Dermis blood vessel endothelial cell (primary cell): ENCODE measurements around the gene UNC50. TPM values are rescaled to one million over a fixed set of nuclear protein-coding genes. Genes with fewer than 3 reads are reported as not detected.

Experiments used
- DNase-seq: peaks from one replicate; pipeline ENCODE4 v3.0.0; 2010
- total RNA-seq: library from RNA; depleted of rRNA; stranded (reverse); fragments of >200 nt; gene quantifications from 2 replicates; pipeline ENCODE4 v1.2.3, GENCODE V29; 2014

The UNC50 gene, protein sequence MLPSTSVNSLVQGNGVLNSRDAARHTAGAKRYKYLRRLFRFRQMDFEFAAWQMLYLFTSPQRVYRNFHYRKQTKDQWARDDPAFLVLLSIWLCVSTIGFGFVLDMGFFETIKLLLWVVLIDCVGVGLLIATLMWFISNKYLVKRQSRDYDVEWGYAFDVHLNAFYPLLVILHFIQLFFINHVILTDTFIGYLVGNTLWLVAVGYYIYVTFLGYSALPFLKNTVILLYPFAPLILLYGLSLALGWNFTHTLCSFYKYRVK
- 48.2 and 58.0 TPM in 2 replicates for total RNA-seq

DNA sequence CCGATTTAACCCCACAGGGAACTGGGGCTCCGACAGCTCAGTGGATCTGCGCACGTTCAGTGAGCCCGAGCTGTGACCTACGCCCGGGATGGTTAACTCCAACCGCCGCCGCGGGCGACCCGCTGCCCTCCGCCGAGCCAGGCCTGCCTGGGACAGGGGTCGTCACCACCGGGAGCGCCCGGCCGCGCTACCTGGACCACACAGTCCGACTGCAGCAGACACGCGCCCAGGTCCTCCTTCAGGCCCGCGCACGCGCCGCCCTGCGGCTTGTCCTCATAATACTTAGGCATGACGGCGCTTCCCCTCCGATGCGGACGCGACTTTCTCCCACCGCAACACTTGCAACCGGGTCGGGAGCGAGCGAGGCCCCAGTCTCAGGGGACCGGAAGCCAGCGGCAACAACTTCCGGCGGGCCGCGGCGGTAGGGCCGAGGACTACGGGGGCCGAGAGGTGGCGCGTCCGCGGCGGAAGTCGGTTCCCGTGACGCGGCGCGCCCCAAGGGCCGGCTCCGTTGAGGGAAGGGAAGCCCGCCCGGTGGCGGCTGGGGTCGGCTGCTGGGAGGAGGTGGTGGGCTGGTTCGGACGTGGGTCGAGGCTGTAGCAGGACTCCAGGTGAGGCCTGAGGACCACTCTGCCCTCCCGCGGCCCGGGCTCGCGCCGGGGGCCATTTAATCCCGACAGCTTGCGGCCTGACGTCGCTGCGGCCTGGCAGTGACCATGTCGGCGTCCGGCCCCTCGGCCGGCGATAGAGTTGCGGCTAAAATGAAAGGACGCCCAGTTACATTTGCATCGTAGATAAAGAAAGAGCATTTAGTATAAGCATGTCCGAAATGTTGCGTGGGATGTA lies at the start of gene UNC50, which contains the start of gene COA5:
TSS of gene UNC50 (plus strand) at position 474 of the 846 bp plus-strand sequence. CDS start 1,171 bp downstream, outside the sequence.
TSS of gene COA5 (minus strand) at position 397 of the 846 bp plus-strand sequence. CDS start at position 290, 107 bp downstream.
- DNase-seq = peak; percentile 96

DNA sequence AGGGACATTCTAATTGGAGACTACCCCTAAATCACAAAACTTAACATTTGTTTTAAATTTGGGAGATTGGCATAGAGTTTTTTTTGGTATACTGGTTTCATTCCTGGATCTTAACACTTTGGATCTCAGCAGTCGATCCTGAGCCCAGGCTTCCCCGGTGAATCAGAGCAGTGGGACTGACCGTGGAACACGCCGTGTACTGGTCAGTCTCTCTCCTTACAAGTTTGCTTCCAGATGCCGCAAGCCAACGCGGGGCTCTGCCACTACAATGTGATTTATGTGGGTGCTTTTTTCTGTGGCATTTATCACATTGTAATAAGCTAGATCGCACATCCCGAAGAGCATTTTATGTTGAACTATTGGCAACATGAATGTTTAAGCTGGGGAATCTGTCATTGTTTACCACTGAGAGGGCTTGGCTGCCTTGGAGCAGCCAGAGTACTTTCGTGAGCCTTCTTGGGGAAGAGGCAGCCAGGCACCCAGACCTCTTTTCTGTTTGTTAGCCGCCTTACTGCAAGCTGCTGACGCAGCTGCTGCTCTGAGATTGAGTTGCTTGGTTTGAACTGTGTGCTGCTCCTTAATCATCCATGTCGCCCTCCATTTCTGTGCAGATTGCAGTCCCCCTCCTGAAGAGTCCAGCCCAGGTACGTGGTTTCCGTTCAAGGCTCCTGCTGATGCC lies 49.4 kb upstream of the UNC50 start:
- no peak for DNase-seq

DNA sequence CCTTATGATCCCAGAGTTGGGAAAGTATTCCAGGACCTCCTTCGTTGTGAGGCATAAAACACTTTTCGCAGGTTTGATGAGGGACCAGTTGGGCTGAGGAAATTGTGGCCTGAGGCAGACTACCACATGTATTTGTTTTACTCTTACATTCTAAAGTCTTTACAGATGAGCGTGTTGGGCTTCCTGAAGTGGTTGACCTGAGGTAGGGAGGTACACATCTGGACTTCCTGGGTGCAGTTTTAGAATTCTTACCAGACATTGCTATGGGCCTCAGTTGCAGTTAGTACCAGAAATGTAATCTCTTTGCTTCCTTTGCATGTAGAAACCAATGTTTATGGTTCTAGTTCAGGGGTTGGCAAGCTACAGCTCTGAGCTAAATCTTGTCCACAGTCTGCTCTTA lies 48.8 kb upstream of the UNC50 start:
- no peak for DNase-seq

DNA sequence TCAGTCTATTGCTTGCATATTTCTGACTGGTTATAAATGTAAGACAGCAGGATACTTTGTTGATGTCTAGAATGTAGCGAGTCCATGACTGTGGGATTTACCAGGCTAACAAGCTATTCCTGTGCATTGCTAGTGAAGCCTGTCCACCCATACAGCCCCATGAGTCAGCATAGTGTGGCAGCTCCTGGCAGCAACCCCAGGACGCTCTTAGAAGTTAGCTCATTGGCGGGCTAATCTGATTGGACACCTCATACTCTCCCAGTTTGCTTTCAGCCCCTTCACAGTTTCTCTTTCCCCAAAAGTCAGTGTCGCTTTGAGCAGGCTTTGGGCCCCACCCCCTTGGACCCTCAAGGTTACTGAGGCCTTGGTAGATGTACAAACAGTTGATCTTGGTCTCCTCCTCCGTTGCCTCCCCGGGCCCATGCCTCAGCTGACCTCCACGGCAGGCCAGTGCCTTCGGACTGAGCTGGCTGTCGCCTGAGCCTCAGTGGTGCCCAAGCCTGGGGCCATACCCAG lies 48.1 kb upstream of the UNC50 start:
- peak; percentile 13 for DNase-seq

DNA sequence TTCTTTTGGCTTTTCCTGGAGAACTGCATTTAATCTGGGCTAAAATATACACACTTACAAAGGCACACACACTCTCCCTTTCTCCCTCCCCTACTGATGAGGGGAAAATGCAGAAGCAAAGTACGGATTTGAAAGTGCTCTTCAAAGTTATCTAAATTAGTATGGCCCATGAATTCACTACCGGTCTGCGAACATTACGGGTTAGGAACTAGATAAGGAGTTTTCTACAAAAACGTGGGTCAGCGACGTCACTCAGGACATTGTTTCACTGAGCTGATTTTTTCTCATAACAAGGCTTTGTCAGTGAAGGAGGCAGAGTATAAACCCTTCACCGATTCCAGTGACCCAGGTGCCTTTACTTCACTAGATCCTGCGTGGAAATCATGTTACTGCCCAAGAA lies 47.4 kb upstream of the UNC50 start:
- DNase-seq = no peak

DNA sequence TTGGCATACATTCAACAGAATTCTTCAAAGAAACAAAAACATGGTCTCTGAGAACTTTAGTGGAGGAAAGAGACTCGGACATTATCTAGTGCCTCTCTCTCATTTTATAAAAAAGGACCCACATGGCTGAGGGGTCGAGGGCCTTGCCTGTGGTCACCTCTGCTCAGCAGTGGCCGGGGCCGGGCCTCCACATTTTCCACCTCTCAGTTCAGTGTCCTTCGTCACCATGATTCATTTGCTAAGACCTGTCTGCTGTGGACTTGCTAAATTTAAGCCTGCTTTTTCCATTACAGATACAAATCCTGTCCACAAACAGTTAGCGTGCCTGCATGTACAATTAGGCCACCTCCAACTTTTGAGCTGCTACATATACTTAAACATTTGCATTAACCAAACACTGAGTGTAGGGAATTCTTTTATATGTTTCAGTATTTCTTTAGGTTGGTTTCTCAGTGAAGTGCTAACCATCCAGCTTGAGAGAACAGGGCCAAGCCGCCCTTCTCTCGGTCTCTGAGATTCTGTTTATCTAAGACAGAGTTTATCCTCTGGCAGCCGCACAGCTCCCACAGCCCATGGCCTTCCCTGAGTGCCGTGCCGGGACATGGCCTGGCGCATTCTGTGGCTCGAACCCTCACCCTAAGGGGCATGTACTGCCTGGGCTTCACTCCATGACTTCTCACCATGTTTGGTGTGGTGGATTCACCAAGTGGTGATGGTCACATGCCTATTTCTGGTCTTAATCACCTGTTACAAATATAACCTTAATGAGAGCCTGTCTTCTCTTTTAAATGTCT lies 46.3 kb upstream of the UNC50 start:
- no peak for DNase-seq

DNA sequence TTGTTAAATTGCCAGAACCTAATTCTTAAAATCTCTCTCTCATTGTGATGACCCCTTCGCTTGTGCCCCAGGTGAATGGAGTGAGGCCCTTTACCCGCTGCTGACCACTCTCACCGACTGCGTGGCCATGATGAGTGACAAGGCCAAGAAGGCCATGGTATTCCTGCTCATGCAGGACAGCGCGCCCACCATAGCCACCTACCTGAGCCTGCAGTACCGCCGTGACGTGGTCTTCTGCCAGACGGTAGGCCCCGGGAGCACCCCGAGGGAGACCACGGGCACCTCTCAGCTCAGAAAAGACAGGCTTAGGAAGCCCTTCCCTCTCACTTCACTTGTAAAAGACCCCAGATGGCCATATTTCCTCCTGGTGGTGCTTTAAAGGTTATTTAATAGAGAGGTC lies 45.0 kb upstream of the UNC50 start:
- no peak for DNase-seq

DNA sequence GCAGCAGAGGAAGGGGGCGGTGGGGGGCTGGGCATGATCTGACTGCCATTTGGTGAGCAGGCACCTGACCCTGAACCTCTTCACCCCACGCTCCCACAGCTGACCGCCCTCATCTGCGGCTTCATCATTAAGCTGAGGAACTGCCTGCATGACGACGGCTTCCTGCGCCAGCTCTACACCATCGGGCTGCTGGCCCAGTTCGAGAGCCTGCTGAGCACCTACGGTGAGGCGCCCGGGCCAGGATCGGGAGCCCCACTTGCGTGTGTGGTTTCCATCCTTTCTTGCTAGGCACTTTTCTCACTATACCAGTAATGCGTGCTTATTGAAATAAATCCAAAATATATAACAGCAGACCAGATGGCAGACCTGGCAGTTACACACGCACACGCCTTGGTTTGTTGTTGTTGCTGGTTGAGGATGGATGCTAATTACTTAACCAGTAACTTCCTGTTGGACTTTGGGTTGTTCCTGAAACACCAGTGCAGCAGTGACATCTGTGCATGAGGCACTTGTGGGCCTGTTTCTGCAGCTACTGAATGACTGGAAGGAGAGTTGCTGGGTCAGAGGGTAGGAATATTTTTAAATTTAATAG lies 43.8 kb upstream of the UNC50 start:
- DNase-seq = no peak

DNA sequence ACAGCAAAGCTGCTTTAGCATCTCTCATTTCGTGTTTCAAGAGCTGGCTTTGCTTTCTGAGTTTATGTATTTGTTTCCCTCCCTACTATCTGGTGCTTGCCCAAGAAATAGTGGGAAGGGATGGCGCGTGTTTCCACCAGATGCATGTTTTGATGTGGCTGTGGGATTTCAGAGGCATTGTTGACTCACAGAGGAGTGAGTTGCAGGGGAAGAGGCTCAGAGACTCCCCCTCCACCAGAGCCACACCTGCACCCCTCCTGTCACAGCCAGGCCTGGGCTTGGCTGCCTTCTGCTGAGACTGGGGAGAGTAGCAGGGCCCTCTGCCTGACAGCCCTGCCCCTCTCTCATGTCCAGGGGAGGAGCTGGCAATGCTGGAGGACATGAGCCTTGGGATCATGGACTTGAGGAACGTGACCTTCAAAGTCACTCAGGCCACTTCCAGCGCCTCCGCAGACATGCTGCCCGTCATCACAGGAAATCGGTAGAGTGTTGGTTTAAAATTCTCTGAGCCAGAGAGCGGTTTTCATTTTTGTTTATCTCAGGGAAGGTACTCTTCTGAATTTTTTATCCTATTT lies 43.0 kb upstream of the UNC50 start:
- no peak for DNase-seq

DNA sequence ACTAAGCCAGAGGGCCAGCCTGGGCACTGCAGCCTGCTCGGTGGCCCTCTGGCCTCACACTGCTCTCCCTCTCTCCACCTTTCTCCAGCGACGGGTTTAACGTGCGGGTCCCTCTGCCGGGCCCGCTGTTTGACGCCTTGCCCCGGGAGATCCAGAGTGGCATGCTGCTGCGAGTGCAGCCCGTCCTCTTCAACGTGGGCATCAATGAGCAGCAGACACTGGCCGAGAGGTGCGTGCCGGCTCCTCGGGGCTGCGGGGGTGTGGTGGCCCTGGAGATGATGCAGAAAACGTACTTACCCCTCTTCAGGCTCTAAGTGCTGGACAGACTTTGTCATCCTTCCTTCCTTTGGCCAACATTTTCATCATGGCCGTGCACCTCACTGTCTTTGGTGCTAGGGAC lies 42.4 kb upstream of the UNC50 start:
- DNase-seq = no peak

DNA sequence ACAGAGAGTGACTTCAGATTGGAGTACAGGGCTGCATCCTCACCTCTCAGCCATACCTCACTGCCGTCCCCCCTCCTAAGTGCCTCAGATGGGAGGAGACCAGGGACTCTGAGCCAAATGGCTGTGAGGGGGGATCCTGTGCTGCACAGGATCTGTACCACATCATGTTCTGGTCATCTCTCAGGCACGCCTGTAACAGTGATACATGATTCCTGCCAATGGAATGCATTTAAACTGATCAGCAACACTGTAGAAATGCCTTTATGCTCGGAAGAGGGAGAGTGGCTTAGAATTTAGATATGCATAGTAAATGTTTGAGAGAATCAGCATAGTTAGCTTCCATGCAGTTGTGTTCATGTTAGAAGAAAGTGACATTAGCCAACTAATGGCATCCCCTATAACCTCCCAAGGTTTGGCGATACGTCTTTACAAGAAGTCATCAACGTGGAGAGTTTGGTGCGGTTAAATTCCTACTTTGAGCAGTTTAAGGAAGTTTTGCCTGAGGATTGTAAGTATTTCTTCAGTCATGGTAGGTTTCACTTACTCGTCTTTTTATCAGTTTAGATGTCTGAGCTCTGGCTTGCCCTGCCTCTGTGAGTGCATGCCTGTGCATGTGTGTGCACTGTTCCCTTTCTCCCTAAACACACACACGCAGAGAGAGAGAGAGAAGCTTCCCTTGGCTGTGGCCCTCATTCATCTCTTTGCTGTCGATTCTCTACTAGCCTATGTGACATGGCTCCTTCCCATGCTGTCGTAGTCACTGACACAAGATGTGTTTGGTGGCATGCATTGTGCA lies 40.0 kb upstream of the UNC50 start:
- no peak for DNase-seq

DNA sequence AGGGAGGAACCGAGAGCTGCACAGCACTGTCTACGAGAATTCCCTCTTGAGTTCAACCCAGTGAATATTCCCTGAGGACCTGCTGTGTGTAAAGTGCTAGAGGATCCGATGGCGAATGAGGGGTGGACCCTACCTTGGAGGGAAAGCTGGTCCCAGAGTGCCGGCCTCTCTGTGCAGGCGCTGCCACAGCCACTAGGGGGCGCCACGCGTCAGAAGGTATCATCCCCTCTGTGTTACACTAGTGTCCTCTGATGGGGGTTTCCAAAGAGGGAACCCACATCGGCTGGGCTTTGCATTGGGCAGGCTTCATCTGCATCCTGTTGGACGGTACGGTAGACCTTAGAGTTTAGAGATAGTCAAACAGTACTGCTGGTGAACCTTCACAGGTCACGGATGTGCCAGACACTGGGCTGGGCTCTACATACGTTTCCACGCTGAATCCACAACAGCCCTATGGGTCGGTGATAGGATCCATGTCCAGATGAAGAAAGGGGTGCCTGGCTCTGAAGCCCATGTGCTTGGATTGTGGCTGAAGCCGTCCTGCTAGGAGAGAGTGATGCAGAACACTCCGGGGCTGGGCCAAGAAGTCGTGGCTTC lies 39.1 kb upstream of the UNC50 start:
- DNase-seq = peak; percentile 68

DNA sequence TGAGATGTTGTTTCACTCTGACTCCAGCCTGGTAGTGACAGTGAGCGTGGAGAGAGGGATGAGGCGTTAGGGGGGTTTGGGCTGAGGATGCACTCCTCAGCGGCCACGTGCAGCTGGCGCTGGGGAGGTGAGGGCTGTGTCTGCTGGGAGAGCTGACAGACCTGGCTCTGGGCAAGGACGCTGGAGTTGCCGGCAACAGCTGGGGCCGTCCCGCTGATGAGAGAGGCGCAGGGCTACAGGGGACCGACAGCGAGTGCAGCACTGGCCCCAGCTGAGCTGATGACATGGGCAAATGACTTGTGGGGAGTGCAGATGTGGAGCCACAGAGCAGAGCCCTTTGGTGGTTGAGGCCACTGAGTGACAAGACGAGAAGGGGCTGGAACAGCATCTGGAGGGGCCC lies 38.5 kb upstream of the UNC50 start:
- DNase-seq = no peak

DNA sequence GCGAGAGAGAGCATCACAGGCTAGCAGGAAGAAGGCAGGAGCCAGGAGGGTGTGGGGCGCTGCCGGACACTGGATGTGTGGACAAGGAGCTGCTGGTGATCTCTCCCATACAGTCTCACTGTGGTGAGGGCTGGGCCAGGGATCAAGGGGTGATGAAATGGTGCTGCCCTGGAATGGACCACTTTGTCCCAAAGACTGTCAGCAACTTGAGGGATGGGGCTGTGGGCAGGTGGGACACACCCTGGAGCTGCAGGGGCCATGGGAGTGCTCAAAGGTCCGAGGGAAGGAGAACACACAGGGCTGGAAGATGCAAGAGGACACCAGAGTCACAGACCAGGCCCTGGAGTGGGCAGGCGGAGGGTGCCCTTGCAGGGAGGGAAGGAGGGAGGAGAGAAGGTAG lies 38.0 kb upstream of the UNC50 start:
- DNase-seq = no peak

DNA sequence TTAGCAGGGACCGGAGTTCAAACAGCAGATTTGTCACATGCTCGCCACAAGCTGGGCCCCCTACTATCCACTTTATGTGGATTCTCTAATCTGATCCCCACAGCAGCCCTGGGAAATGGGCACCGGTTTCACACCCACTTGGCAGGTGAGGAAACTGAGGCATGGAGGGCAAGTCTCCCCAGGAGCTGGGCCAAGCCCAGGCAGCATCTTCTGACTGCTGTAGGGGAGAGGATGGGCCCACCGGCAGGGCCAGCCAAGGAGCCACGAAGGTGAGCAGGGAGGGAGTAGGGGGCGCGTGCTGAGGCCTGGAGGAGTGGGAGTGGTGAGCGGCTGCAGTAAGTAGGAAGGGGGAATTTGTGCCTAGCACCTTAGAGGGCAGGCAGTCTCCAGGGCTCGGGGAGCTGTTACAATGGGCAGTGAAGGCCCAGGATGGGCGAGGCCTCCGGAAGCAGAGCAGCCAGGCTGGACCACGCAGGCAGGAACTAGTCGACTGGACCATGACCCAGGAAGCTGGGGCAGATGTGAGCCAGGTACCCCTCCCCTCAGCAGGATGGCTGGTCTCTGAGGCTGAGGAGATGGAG lies 37.2 kb upstream of the UNC50 start:
- no peak for DNase-seq

DNA sequence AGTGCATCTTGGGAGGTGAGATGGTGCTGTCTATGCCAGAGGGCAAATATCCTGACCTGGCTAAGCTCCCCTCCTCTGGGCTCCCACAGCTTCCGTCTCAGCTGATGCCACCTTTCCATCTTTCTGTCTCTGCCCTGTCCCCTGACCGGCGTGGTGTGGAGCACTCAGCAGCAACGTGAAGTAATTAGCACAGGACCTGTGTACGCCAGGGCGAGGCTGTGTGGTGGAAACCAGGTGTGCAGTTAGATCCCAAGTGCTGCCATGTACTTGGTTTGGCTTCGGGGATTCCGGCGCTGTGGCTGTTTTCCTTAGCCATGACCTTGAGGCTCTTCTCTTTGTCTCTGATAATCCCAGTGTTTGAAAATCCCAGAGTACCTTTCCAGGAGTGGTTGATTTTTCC lies 36.6 kb upstream of the UNC50 start:
- no peak for DNase-seq

DNA sequence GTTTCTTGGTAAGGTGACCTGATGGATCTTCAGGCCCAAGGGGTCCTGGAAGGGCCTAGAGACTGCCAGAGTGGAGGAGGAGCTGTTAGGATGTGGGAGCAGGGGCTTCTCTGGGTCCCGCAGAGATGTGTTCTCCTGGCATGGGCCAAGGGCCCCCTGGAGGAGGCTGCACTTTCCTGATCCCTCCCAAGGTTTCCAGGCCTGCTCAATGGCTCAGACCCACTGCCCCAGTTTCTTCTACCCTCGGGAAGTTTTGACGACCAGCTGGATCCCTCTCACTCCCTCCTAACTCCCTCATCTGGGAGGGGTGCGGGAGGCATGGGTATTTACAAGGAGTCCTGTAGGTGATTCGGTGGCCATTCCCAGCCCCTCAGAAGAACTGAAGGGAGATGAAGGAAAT lies 36.2 kb upstream of the UNC50 start:
- no peak for DNase-seq

DNA sequence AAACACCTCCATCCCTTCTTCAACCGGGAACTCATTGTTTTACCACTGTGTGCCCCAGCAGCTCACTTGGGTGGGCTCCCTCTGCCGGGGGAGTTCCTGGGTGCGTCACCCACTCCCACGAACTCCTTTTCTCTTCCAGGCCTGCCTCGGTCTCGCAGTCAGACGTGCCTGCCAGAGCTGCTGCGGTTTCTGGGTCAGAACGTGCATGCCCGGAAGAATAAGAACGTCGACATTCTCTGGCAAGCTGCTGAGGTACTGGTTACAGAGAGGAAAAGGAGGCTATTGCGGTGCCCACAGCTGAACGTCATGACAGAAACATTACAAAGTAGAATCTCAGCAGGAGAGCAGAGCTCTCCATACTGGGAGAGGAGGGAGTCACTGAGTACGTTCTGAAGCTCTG lies 35.7 kb upstream of the UNC50 start:
- DNase-seq = no peak

DNA sequence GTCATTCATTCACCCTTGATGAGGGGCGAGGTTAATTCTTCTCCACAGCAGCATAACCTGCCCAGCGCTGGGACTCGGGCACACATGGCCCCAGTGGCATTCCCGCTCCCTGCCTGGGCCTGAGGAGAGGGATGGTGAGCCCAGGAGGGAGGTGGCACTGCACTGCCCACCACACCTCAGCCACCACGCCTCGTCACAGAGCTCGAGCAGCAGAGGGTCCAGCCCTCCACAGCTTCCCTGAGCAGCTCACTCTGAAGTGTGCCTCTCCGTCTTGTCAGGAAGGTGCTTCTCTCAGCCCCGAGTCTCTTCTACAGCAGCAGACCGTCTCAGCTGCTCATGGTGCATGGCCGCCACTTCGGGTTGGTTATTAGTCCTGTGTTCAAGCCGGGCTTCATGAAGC lies 35.0 kb upstream of the UNC50 start:
- DNase-seq = no peak
